Activated CD4-positive, alpha-beta T cell treated with anti-CD3 and anti-CD28 coated beads, Interleukin-2, amount 50 U/mL, for 48 hours (primary cell): ENCODE data around the gene MIAT.
A peak's percentile ranks its signal among the peaks of the same experiment; 100 is the strongest.
"Not testable (repeated sequence)": the region's sequence is repeated elsewhere in the genome, so short reads cannot be mapped to it uniquely, and the experiment has no call there.

Experiments
- DNase-seq, 2 experiments: peaks; one replicate each; pipeline ENCODE4 v3.0.0-alpha.2; 2020

The MIAT gene

DNA sequence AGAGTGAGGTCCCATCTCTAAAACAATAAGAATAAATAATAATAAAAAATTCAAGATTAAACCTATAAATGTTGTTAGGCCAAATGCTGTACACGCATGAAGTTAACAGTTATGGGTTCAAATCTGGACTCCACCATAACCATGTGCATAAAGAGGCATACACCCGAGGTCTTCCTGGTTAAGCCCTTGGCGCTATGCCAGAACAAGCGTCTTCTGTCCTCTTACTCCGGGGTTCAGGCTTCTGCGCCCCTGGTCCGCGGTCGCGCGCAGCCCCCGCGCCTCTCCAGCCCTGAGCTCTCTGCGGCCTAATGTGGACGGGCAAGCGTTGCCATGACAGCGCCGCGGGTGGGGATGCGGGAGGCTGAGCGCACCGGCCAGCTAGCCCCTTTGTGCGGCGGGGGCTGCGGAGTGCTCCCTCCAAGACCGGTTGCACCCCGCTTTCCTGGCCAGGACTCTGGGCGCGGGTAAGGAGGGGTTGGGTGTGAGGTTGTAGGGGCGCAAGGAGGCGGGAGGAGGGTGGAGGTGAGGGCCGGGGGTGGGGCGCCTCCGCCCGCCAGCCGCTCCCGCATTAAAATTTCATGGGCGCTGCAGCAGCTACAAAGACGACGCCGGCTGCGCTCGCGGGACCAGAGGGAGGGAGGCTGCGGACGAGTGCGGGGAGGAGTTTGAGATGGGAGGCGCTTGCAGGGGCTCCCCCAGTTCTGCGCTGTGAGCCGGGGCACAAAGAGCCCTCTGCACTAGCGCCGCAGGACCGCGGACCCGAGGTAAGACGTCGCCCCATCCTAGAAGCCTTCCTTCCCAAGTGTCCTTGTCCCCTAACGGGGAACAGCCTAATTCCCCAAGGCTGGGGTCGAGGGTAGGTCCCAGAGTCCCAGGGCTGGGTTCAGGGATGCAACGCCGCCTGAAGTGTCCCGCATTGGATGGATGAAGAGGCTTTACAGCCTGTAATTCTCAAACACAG, at the start of gene MIAT:
Gene MIAT (plus strand): TSS at position 698 of the 961 bp plus-strand sequence.
- peak; percentile 72 to 79 for DNase-seq

DNA sequence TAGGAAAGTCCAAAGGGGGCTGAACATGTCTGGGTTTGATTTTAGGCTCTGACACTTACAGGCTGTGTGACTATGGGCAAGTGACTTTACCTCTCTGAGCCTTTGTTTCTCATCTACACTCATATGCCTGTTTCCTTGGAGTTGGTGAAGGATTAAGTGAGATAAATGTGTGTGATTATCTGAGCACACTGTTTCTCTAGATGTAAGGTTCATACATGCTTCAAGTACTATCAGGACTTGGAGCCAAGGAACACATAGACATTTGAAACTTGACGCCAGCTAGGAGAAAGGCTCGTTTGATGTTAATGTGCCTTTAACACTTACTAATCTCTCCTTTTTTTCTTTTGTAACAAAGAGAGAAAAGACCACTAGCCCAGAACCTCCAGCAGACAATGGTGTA, 49.3 kb upstream of the MIAT start:
- DNase-seq: no peak

DNA sequence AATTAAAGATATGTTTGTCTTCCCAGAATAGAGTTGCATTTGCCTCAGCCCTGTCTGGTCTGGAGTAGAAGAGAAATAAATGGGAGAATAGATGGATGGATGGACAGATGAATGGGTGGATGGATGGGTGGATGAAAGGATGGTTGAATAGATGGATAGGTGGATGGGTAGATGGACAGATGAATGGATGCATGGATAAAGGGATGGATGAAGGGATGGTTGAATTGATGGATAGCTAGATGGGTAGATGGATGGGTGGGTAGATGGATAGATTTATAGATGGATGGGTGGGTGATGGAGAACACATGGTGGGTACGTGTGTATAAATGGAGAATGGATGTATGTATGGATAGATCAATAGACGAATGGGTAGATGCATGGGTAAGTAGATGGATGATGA, 48.1 kb upstream of the MIAT start:
- DNase-seq: no peak

DNA sequence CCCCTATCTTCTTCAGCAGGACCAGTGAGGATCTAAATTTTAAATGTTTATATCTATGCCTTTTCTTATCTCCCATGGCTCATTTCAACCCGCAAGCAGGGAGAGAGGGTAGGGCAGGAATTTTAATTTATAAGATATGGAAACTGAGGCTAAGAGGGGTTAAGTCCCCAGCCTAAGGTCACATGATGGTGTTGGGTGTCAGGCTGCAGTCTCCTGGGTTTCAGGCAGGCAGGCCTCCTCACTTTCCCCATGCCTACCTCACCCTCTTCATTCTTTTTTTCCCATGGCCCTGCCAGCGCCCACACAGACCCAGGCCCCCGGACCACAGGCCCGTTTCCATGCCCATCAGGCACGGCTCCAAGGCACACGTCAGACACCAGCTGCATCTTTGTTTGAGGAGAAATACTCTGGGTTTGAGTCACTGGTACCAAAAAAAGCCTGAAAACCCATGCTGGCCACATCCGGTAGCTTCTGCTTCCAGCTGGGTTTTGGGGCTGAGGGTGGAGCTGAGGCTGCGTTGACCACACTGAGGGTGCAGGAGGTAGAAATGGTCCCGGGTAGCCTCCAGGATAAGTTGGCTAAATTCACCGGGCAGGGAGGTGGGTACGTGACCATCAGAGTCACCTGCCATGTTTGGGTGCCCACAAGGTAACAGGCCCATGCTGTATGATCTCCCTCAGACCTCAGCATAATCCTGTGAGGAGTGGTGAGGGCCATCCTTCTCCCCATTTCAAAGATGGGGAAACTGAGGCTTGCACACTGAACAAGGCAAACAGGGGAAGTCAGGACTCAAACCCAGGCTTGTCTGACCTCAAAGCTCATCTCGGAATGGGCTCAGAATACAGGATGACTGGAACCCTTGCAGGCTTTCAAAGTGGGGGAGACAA, 47.1 kb upstream of the MIAT start:
- DNase-seq: peak; percentile 64 to 71

DNA sequence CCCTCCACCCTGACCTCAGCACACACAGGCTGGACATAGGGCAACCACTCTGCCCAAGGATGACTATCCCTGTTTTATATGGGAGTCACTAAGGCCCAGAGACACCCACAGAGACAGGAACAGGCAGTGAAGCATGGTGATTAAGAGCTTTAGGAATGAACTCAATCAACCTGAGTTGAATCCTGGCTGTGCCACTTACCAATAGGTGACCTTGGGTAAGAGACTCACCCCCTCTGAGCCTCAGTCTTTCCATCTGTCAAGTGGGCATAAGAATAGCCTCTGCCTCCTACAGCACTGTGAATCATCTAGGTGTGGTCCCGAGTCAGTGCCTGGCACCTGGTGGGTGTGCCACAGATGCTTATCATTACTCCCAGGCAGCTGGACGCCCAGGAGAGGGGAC, 46.4 kb upstream of the MIAT start:
- no peak for DNase-seq

DNA sequence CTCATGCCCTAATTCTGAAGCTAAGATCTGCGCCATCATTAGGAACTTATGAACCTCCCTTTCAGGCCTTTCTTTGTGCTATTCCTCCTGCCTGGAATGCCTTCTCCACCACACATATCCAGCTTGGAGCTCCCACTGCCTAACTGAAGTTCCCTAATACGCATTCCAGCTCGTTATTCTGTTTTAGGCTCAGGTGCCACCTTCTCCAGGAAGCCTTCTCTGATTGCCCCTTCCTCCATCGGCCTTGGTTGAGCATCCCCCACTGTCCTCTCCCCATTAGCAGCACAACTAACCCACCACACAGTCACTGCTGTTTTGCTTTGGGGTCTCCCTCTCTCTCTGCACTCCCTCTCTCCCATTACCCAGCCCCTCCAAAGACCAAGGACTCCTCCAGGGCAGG, 44.7 kb upstream of the MIAT start:
- DNase-seq: no peak

DNA sequence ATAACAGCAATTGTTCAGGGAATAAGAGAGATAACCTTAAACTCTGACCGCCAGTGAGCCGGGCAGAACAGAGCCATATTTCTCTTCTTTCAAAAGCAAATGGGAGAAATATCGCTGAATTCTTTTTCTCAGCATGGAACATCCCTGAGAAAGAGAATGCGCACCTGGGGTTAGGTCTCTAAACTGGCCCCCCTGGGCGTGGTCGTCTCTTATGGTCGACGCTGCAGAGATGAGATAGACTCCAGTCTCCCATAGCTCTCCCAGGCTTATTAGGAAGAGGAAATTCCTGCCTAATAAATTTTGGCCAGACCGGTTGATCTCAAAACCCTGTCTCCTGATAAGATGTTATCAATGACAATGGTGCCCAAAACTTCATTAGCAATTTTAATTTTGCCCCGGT, 43.6 kb upstream of the MIAT start:
- not testable (repeated sequence) for DNase-seq

DNA sequence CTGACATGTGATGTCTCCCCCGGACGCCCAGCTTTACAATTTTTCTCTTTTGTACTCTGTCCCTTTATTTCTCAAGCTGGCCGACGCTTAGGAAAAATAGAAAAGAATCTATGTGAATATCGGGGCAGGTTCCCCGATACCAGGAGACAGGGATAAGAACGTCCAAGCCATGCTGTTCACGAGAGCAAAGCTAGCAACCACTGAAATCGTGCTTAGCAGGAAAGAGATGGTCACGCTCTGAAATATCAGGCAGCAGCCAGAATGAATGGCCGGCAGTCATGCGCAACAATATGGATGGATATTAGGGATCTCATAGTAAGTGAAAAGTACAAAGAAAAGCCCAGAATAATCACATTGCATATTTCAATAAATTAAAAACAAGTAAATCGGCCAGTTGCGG, 43.1 kb upstream of the MIAT start:
- DNase-seq: no peak

DNA sequence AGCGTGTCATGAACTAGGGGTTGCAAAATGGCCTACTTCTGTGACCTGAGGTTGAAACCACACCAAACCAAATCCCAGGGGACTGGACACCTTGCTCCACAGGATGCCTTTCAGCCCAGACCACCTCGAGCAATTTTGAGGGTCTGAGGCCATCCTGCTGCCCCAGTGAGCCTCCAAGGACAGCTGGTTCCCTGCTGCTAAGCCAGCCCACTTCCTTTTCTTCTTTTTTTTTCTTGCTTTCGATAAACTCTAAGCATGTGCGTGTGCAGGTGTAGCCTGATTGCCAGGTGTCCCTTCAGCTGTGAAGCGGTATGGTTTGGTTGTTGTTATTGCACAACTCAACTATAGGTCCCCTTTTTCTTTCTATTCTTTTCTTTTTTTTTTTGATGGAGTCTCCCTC, 42.2 kb upstream of the MIAT start:
- no peak for DNase-seq

DNA sequence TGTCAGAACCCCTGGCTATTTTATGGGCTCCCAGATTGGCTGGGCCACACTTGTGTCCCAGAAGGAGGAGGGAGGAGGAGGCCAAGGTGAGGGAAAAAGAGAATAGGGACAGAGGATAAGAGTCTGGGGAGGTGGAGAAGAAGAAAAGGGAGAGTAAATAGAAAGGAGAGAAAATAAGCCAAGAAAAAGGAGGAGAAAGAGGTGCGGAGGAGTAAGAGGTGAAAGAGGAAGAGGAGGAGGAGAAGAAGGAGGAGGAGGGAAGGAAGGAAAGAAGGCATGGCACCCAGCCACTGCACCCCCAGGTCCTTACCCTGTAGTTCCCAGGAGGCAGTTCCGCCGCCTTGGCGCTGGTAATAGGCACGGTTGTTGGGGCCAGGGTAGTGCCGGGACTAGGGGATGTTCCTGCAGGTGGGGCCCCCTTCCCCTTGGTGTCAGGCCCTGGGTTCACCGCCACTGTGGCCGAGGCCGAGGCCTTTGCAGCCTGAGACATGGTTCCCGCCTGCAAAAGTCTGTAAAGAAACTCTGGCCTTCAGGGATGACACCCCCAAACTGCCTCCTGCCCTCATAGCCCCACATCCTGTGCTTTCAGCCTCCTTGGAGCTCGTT, 41.5 kb upstream of the MIAT start:
- DNase-seq: no peak

DNA sequence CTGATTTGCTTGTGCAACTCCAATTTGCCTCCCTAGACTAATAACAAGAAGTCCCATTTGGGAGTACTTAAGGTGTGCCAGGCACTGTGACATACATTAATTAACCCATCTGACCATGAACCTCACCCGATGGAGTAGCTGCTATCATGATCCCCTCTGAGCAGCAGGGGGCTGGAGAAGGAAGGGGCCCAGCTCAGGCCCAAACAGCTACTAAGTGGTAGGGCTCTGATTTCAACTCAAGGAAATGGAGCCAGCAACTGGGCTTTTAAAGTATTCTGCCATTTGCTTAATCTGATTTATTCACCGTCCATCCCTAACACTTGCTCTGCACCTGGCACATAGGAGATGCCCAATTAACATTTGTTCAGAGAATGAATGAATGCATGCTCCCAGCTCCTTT, 40.7 kb upstream of the MIAT start:
- no peak for DNase-seq

DNA sequence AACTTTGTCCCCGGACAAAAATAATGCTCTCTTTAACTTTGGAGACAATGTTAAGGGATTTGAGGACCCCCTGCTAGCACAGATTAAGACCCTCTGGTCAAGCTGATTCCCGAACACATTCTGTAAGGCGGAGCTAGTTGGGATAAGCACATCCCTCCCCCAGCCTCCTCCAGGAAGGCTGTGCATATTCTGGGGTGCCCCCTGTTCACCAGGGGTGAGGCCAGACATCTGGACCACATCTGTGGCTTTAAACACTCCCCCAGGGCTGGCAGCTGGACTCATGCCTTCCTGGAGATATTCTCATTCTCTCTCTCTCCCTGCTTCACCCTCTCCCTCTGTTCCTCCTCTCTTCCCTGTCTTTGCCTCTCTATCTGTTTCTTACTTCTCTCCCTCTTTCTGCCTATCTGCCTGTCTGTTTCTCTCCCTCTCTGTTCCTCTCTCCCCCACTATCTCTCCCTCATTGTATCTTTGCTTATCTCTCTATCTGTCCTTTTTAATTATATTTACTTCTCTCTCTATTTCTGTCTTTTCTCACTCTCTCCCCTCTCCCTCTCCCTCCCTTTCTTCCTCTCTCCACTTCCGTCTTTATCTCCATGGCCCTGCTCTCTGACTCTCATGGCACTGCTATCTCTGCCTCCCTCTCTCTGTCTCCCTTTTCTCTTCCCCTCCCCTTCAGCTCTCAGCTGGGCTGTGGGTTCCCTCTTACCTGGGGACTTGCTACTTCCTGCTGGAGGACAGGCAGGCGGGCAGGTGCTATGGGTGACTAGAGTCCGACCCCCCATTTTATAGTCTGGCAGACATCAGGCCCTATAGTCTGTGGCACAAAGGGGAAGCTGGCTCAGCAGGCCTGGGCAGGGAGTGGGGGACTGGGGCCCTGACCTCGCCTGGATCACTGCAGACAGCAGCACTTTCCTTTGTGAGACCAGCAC, 39.9 kb upstream of the MIAT start, which contains the start of gene CRYBB1:
Gene CRYBB1 (minus strand): TSS at position 757 of the 929 bp plus-strand sequence. CDS start 1,708 bp downstream, outside the sequence.
- no peak for DNase-seq

DNA sequence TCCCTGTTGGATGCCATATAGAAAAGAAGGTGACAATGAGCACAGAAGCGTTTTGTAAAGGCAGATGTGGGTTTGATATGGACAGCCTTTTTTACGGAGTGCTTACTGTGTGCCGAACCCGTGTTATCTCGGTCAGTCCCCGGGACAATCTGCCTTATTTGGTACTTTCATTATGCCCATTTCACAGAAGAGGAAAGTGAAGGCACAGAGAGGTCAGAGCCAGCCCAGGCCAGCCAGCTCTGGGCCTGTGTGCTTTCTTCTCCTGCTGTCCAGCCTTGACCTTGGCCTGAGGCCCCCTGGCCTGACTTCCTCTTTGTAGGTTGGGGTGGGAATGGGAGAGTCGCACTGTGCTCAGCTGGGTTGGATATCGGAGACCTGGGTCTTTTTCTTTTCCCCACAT, 38.9 kb upstream of the MIAT start:
- DNase-seq: no peak

DNA sequence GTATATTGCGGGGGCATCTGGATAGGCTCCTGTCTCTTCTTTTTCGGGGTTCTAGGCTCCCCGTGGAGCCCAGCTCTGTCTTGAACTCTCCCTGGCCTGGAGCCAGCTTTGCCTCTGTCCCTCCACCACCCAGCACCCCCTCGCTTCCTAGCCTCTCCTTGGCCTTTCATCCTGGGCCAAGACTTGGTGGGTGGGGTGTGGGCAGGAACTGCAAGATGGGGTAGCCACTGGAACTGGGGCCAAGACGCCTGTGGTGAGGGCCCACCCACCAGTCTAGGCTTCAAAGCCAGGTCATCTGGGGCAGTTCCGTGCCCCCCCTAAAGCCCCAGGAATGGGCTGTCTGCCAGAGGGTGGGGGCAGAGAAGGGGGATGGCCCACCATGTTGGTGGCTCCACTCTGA, 37.9 kb upstream of the MIAT start:
- DNase-seq: no peak

DNA sequence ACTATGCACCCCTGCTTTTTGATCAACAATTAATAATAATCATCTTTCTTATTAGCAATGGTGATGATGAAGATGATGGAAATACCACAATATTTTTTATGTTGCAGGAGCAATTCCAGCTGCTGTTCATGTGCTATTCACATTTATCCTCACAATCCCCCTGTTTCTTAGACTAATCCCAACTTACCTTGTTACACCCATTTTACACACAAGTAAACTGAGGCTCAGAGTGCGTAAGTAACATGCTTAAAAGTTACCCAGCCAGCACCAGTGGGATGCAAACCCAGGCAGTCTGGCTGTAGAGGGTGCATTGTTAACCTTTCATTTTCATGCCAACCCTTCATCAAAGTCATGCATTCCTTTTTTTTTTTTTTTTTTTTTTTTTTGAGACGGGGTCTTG, 37.2 kb upstream of the MIAT start:
- no peak for DNase-seq

DNA sequence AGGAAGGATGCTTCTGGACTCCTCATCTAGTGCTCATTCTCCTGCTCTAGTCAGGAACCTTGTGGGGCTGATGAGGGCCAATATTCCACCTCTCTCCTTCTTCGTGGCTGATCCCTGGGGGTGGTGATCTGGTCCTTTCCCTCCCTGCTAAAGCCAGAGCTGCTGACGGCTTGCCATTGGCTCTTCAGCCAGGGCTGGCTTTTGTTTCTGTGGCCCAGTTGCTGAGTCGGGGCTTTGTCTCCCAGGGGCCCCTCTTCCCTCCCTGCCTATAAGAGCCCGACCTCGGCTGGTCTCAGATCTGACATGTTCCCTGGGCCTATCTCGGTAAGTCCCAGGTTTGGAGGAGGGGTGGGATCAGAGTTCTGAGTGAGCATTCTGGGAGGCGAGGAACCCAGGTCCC, 35.7 kb upstream of the MIAT start, which contains the start of gene CRYBA4:
Gene CRYBA4 (plus strand): TSS at position 301 of the 400 bp plus-strand sequence. CDS start 634 bp downstream, outside the sequence.
- no peak for DNase-seq

DNA sequence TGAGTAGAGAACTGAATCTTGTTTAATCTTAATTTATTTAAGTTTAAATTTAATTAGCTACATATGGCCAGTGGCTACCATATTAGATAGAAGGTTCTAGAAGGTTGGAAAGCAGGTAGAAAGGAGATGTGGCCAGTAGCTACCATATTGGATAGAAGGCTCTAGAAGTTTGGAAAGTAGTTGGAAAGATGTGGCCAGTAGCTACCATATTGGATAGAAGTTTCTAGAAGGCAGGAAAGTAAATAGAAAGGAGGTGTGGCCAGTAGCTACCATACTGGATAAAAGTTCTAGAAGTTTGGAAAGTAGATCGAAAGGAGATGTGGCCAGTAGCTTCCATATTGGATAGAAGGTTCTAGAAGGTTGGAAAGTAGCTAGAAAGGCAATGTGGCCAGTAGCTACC, 33.4 kb upstream of the MIAT start:
- no peak for DNase-seq

DNA sequence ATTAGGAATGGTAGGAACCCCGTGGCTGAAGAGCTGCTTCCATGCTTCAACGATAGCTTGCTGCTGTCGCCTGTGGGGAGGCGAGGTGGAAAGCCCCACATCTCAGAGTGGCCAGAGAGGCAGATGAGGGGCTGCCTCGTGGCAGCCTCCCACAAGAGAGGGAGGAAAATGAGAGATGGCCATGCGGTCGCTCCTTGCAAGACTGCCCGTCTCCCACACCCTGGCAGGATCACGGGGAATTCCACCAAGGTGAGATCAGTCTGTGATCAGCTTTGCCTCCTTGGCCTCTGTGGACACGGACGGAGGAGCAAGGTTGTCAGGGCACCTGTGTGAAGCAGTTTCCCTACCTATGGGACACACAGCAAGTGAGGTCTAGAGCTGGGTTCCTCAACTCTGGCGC, 32.6 kb upstream of the MIAT start:
- DNase-seq: no peak

DNA sequence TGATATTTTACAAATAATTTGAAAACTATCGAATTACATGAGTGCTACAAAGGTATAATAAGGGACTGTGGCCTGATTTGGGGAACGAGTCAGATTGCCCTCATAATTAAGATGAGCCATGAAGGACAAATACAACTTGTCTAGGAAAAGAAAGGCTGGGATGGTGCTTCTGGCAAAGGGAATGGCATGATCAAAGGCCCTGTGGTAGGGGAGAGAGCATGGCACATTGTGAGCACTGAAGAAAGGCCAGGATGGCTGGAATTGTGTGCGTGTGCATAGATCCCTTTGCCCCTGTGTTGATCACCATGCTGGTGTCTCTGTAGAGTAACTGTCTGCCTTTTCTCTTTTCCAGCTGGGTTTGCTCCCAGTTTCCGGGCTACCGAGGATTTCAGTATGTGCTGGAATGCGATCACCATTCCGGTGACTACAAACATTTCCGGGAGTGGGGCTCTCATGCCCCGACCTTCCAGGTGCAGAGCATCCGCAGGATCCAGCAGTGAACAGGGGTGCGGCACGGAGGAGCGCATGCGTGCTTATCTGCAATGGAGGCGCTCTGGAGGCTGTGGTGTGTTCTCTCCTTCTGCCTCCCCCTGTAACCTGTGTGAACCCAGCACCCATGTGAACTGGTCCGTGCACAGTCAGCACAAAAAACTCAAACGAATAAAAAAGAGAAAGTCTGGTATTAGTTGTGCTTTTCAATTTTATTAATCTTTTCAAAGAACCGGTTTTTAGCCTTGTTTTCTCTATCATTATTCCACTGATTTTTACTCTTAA, 27.2 kb upstream of the MIAT start:
- DNase-seq: no peak

DNA sequence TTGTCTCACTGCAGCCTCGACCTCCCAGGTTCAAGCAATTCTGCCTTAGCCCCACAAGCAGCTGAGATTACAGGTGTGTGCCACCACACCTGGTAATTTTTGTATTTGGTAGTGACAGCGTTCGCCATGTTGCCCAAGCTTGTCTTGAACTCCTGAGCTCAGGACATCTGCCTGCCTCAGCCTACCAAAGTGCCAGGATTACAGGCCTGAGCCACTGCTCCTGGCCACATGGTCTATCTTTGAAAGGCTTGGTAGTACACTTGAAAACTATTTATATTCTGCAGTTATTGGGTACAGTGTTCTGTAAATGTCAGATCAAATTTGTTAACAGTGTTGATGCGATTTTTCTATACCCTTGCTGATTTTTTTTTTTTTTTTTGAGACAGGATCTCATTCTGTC, 26.1 kb upstream of the MIAT start:
- no peak for DNase-seq
